Measurements from ENCODE around the gene HLA-A. TPM values are rescaled to one million over a fixed set of nuclear protein-coding genes. Genes with fewer than 3 reads are reported as not detected.
"Not testable (repeated sequence)": the region's sequence is repeated elsewhere in the genome, so short reads cannot be mapped to it uniquely, and the experiment has no call there.

The HLA-A gene
- total and polyA plus RNA-seq, 3 experiments from 2014 or later: 1,371 to 3,526 (median 1,390) TPM

DNA sequence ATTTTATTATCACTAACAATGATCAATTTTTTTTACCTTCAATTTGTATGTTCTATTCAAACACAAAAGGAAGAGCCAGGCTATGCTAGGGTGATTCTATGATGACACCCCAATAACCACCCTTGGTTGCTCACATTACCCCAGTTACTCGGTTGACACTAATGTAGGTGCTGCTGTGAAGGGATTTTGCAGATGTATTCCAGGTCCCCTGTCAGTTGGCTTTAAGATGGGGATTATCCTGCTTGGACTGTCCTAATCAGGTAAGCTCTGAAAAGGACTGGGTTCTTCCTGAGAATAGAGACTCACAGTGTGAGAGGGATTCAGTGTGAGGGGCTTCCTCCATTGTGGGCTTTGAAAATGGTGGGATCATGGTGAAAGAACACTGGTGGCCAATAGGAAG is 11.9 kb downstream of the HLA-A start:
- no peaks in the 10 kb centered on the region for H3K9me3 ChIP-seq (ENCODE audit: low read length)
- no peaks in the 10 kb centered on the region for H3K9me3 Mint-ChIP-seq
- no peak overlapping the region for H3K4me3 Mint-ChIP-seq
- H3K27ac Mint-ChIP-seq: no peak overlapping the region
- CTCF ChIA-PET: no interaction called here
- no peak overlapping the region for H3K27ac ChIP-seq (ENCODE audit: low read depth, low read length)
- H3K36me3 Mint-ChIP-seq: peaks cover 0 to 9% (median 2%) of the 10 kb centered on the region in 3 donors
- H3K27me3 Mint-ChIP-seq: no peaks in the 10 kb centered on the region
- POLR2A ChIA-PET: no interaction called here
- H3K27me3 ChIP-seq (ENCODE audit: insufficient read depth, low read length, poor library complexity, severe bottlenecking): no peaks in the 10 kb centered on the region
- H3K4me3 ChIP-seq (ENCODE audit: low read length): no peak overlapping the region
- no peak for DNase-seq
- H3K36me3 ChIP-seq (ENCODE audit: insufficient read depth, low read length): no peaks in the 10 kb centered on the region
- H3K4me1 Mint-ChIP-seq: peaks cover 13 to 25% (median 13%) of the 10 kb centered on the region in 3 donors
- no peaks in the 10 kb centered on the region for H3K4me1 ChIP-seq (ENCODE audit: insufficient read depth, low read length)

- Histone ChIP-seq H3K27ac (ENCODE audit: low read depth, low read length) (no peak overlapping the region), H3K9me3 (ENCODE audit: low read length) (no peaks in the 10 kb centered on the region), H3K4me1 (ENCODE audit: insufficient read depth, low read length) (no peaks in the 10 kb centered on the region), H3K27me3 (ENCODE audit: insufficient read depth, low read length, poor library complexity, severe bottlenecking) (no peaks in the 10 kb centered on the region), H3K36me3 (ENCODE audit: insufficient read depth, low read length) (no peaks in the 10 kb centered on the region), H3K4me3 (ENCODE audit: low read length) (no peak overlapping the region)
- H3K4me1 Mint-ChIP-seq: peaks cover under 1 to 9% (median 3%) of the 10 kb centered on the region in 3 donors
- H3K27me3 Mint-ChIP-seq: no peaks in the 10 kb centered on the region
- no peak overlapping the region for H3K4me3 Mint-ChIP-seq
- CTCF ChIA-PET: interaction anchor here (1.4 kb wide), 1 partner anchor 9 kb away, joined by 3 read pairs; no protein-coding TSS in a partner anchor
- no peaks in the 10 kb centered on the region for H3K36me3 Mint-ChIP-seq
- POLR2A ChIA-PET: no interaction called here
- no peaks in the 10 kb centered on the region for H3K9me3 Mint-ChIP-seq
- no peak for DNase-seq
- no peak overlapping the region for H3K27ac Mint-ChIP-seq
Measured at GRCh38 chr6:29955783-29956182, 13.5 kb downstream of the HLA-A start.

GRCh38 chr6:29956518-29956917 is 14.2 kb downstream of the HLA-A start:
- Mint-ChIP-seq H3K36me3 (no peaks in the 10 kb centered on the region), H3K27me3 (no peaks in the 10 kb centered on the region), H3K27ac (no peak overlapping the region), H3K4me1 (peaks cover 0 to 4% (median 3%) of the 10 kb centered on the region in 3 donors), H3K9me3 (no peaks in the 10 kb centered on the region), H3K4me3 (no peak overlapping the region)
- H3K4me1 ChIP-seq (ENCODE audit: insufficient read depth, low read length): no peaks in the 10 kb centered on the region
- no peaks in the 10 kb centered on the region for H3K36me3 ChIP-seq (ENCODE audit: insufficient read depth, low read length)
- no peak for DNase-seq
- no peak overlapping the region for H3K4me3 ChIP-seq (ENCODE audit: low read length)
- no peak overlapping the region for H3K27ac ChIP-seq (ENCODE audit: low read depth, low read length)
- H3K9me3 ChIP-seq (ENCODE audit: low read length): no peaks in the 10 kb centered on the region
- no peaks in the 10 kb centered on the region for H3K27me3 ChIP-seq (ENCODE audit: insufficient read depth, low read length, poor library complexity, severe bottlenecking)
- CTCF ChIA-PET: no interaction called here
- POLR2A ChIA-PET: no interaction called here

DNA sequence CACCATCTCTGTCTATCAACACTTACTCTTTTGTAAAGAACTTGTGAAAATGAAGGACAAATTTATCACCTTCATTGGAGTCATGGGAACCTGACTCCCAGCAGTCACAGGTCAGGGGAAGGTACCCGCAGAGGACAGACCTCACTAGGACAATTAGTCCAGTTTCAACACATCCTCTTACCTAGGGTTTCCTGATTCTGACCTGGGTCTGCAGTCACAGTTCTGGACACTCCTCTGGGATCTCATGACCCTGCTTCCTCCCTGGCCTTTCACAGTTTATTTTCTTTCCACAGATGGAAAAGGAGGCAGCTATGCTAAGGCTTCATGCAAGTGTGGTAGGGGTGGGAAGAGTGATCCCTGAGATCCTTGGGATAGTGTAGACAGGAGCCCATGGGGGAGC is 15.7 kb downstream of the HLA-A start:
- H3K36me3 ChIP-seq (ENCODE audit: insufficient read depth, low read length): no peaks in the 10 kb centered on the region
- no peaks in the 10 kb centered on the region for H3K27me3 Mint-ChIP-seq
- CTCF ChIA-PET: no interaction called here

DNA sequence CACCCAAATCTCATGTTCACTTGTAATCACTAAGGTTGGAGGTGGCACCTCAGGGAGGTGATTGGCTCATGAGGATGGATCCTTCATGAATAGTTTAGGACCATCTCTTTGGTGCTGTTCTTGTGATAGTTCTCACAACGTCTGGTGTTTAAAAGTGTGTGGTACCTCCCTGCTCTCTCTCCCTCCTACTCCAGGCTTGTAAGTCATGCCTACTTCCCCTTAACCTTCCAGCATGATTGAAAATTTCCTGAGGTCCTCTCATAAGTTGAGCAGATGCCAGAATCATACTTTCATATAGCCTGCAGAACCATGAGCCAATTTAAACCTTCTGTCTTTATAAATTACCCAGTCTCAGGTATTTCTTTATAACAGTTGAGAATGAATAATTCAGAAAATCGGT is 16.6 kb downstream of the HLA-A start:
- DNase-seq: no peak
- H3K36me3 ChIP-seq (ENCODE audit: insufficient read depth, low read length): no peaks in the 10 kb centered on the region
- H3K4me3 ChIP-seq (ENCODE audit: low read length): no peak overlapping the region
- Mint-ChIP-seq H3K36me3 (no peaks in the 10 kb centered on the region), H3K27ac (peak overlapping the region in 1 of 8 donors; percentile 45), H3K9me3 (no peaks in the 10 kb centered on the region), H3K4me3 (no peak overlapping the region), H3K27me3 (no peaks in the 10 kb centered on the region), H3K4me1 (peaks cover 10 to 14% (median 12%) of the 10 kb centered on the region in 3 donors)
- H3K4me1 ChIP-seq (ENCODE audit: insufficient read depth, low read length): no peaks in the 10 kb centered on the region
- POLR2A ChIA-PET: no interaction called here
- H3K27ac ChIP-seq (ENCODE audit: low read depth, low read length): no peak overlapping the region
- no peaks in the 10 kb centered on the region for H3K9me3 ChIP-seq (ENCODE audit: low read length)
- CTCF ChIA-PET: no interaction called here
- no peaks in the 10 kb centered on the region for H3K27me3 ChIP-seq (ENCODE audit: insufficient read depth, low read length, poor library complexity, severe bottlenecking)

More for the DNA sequence above, 15.7 kb downstream of the HLA-A start:
- H3K4me1 ChIP-seq (ENCODE audit: insufficient read depth, low read length): no peaks in the 10 kb centered on the region
- H3K27ac ChIP-seq (ENCODE audit: low read depth, low read length): no peak overlapping the region
- no peak overlapping the region for H3K27ac Mint-ChIP-seq
- no peak overlapping the region for H3K4me3 ChIP-seq (ENCODE audit: low read length)
- POLR2A ChIA-PET: interaction anchor here (0.6 kb wide), 1 partner anchor 10 kb away, joined by 3 read pairs; no protein-coding TSS in a partner anchor
- H3K9me3 ChIP-seq (ENCODE audit: low read length): no peaks in the 10 kb centered on the region
- no peaks in the 10 kb centered on the region for H3K36me3 Mint-ChIP-seq
- peaks cover 2 to 9% (median 6%) of the 10 kb centered on the region in 3 donors for H3K4me1 Mint-ChIP-seq
- no peak for DNase-seq
- H3K9me3 Mint-ChIP-seq: no peaks in the 10 kb centered on the region
- no peak overlapping the region for H3K4me3 Mint-ChIP-seq
- no peaks in the 10 kb centered on the region for H3K27me3 ChIP-seq (ENCODE audit: insufficient read depth, low read length, poor library complexity, severe bottlenecking)

DNA sequence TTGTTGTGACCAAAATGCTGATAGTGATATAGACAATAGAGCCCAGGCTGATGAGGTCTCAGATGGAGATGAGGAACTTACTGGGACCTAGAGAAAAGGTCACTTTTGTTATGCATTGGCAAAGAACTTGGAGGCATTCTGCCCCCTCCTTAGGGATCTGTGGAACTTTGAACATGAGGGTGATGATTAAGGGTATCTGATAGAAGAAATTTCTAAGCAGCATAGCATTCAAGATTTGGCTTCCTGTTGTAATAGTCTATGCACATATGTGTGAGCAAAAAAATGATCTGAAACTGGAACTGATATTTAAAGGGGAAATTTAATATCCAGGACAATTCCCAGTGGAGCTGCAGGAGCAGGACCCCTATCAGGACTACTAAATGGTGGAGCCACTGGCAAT is 17.1 kb downstream of the HLA-A start:
- no peaks in the 10 kb centered on the region for H3K36me3 Mint-ChIP-seq
- H3K27ac Mint-ChIP-seq: peak overlapping the region in 1 of 8 donors; percentile 62
- no peak overlapping the region for H3K4me3 ChIP-seq (ENCODE audit: low read length)
- H3K4me3 Mint-ChIP-seq: no peak overlapping the region
- no peaks in the 10 kb centered on the region for H3K27me3 ChIP-seq (ENCODE audit: insufficient read depth, low read length, poor library complexity, severe bottlenecking)
- H3K9me3 Mint-ChIP-seq: no peaks in the 10 kb centered on the region
- ChIA-PET CTCF (no interaction called here), POLR2A (interaction anchor here (1.3 kb wide), 1 partner anchor 11 kb away, joined by 3 read pairs; no protein-coding TSS in a partner anchor)
- no peaks in the 10 kb centered on the region for H3K27me3 Mint-ChIP-seq
- no peaks in the 10 kb centered on the region for H3K9me3 ChIP-seq (ENCODE audit: low read length)
- no peak for DNase-seq
- H3K27ac ChIP-seq (ENCODE audit: low read depth, low read length): no peak overlapping the region
- H3K4me1 ChIP-seq (ENCODE audit: insufficient read depth, low read length): peaks cover 3% of the 10 kb centered on the region
- no peaks in the 10 kb centered on the region for H3K36me3 ChIP-seq (ENCODE audit: insufficient read depth, low read length)
- peaks cover 16 to 20% (median 17%) of the 10 kb centered on the region in 3 donors for H3K4me1 Mint-ChIP-seq

GRCh38 chr6:29961966-29962365 is 19.6 kb downstream of the HLA-A start:
- Histone ChIP-seq H3K4me1 (ENCODE audit: insufficient read depth, low read length) (peaks cover 27% of the 10 kb centered on the region), H3K27me3 (ENCODE audit: insufficient read depth, low read length, poor library complexity, severe bottlenecking) (no peaks in the 10 kb centered on the region), H3K4me3 (ENCODE audit: low read length) (no peak overlapping the region), H3K36me3 (ENCODE audit: insufficient read depth, low read length) (no peaks in the 10 kb centered on the region), H3K9me3 (ENCODE audit: low read length) (no peaks in the 10 kb centered on the region), H3K27ac (ENCODE audit: low read depth, low read length) (no peak overlapping the region)
- H3K9me3 Mint-ChIP-seq: no peaks in the 10 kb centered on the region
- DNase-seq: no peak
- H3K27me3 Mint-ChIP-seq: no peaks in the 10 kb centered on the region
- peaks cover 0 to 3% (median 0%) of the 10 kb centered on the region in 3 donors for H3K36me3 Mint-ChIP-seq
- H3K4me1 Mint-ChIP-seq: peaks cover 38 to 43% (median 40%) of the 10 kb centered on the region in 3 donors
- no peak overlapping the region for H3K27ac Mint-ChIP-seq
- CTCF ChIA-PET: no interaction called here
- POLR2A ChIA-PET: interaction anchor here (0.8 kb wide), 1 partner anchor 14 kb away, joined by 3 read pairs; no protein-coding TSS in a partner anchor
- H3K4me3 Mint-ChIP-seq: no peak overlapping the region

- not testable (repeated sequence) for DNase-seq; H3K27ac ChIP-seq (ENCODE audit: low read depth, low read length); H3K4me3 Mint-ChIP-seq; H3K27me3 Mint-ChIP-seq; H3K36me3 Mint-ChIP-seq; H3K9me3 ChIP-seq (ENCODE audit: low read length); H3K9me3 Mint-ChIP-seq; H3K27me3 ChIP-seq (ENCODE audit: insufficient read depth, low read length, poor library complexity, severe bottlenecking); H3K4me3 ChIP-seq (ENCODE audit: low read length); H3K36me3 ChIP-seq (ENCODE audit: insufficient read depth, low read length)
- ChIA-PET CTCF (interaction anchor here (5.9 kb wide), 1 partner anchor 115 kb away, joined by 39 read pairs; no protein-coding TSS in a partner anchor), POLR2A (interaction anchor here (3.7 kb wide), 1 partner anchor 18 kb away, joined by 36 read pairs; no protein-coding TSS in a partner anchor)
- peak overlapping the region in 2 of 8 donors; percentile 72 to 93 for H3K27ac Mint-ChIP-seq
- H3K4me1 ChIP-seq (ENCODE audit: insufficient read depth, low read length): peaks cover 32% of the 10 kb centered on the region
- H3K4me1 Mint-ChIP-seq: peaks cover 43 to 50% (median 47%) of the 10 kb centered on the region in 3 donors
Measured at GRCh38 chr6:29963697-29964096, 21.4 kb downstream of the HLA-A start.

All from CD8-positive, alpha-beta memory T cell (primary cell).